WI38 (cell line): ENCODE data around the gene WDR3.

ENCODE experiments used
- H3K4me3 ChIP-seq: 2 replicates; pipeline ENCODE4 v1.5.1; 2011; ENCODE audit warnings: low read depth, mild to moderate bottlenecking, control low read depth, low read length
- TF ChIP-seq, protein P1 (sequence below): IDR thresholded peaks from 2 replicates; pipeline ENCODE4 v1.5.1; 2012; ENCODE audit warnings: low read depth, mild to moderate bottlenecking, control low read depth, low read length

The WDR3 gene

DNA sequence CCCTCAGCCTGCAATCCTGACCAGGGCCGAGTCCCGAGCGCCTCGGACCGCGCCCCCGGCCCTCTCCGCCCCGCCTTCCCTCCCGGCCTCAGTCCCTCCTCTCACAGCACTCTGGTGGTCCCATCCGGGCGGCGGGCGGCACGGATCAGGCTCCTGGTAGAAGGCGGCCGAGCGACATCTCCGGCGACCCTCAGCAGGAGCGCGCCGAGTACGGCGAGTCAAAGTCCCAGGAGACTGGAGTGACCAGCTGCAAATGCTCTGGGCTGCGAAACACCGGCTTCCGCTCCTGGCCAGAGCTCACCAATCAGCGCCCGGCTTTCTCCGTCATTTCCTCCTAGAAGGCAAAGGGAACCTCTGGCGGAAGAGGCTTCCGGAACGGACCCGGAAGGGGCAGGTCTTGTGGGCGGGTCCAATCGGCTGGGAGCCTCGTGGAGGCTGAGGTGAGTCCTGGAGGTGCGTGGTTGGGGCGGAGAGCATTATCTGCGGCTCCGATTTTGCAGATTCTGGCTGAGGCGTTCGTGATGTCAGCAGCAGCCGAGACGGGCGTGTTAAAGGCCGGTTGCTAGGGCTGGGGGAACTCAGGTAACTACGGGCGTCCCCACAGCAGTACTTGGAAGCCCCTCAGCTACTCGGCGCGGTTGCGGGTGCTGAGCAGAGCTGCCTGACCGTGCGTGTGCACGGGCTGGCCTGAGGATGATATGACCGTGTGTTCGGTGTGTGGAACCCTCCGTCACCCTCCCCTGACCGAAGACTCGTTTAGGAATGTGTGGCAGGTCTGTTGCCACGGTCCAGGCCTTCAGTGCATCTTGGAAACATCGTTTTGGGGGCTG, at the start of gene WDR3, which contains the start of gene GDAP2:
TSS of gene WDR3 (plus strand) at position 397 of the 830 bp plus-strand sequence. CDS start 3,581 bp downstream, outside the sequence.
TSS of gene GDAP2 (minus strand) at position 279 of the 830 bp plus-strand sequence. CDS start 9,264 bp downstream, outside the sequence.
- H3K4me3 ChIP-seq = peak within 1 kb of the TSS; percentile 98
- TF ChIP-seq, protein P1, sequence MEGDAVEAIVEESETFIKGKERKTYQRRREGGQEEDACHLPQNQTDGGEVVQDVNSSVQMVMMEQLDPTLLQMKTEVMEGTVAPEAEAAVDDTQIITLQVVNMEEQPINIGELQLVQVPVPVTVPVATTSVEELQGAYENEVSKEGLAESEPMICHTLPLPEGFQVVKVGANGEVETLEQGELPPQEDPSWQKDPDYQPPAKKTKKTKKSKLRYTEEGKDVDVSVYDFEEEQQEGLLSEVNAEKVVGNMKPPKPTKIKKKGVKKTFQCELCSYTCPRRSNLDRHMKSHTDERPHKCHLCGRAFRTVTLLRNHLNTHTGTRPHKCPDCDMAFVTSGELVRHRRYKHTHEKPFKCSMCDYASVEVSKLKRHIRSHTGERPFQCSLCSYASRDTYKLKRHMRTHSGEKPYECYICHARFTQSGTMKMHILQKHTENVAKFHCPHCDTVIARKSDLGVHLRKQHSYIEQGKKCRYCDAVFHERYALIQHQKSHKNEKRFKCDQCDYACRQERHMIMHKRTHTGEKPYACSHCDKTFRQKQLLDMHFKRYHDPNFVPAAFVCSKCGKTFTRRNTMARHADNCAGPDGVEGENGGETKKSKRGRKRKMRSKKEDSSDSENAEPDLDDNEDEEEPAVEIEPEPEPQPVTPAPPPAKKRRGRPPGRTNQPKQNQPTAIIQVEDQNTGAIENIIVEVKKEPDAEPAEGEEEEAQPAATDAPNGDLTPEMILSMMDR = no peak

DNA sequence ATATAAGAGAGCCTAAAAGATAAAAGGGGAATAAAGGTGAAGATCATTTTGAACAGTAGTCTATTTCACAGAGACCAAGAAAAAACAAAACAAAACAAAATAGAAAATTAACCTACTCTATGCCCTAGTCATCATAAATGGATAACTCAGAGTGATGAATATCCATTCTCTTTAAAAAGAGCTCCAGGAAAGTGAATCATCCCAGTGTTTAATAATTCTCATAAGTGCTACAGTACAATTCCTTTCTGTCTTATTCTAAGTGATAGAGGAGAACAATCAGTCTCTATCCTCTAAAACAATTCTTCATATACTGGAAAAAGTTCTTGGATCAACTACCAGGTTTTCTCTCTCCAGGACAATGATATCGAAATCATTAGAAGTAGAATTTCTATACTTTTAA, 45.9 kb upstream of the WDR3 start:
- TF ChIP-seq, protein P1 = no peak

DNA sequence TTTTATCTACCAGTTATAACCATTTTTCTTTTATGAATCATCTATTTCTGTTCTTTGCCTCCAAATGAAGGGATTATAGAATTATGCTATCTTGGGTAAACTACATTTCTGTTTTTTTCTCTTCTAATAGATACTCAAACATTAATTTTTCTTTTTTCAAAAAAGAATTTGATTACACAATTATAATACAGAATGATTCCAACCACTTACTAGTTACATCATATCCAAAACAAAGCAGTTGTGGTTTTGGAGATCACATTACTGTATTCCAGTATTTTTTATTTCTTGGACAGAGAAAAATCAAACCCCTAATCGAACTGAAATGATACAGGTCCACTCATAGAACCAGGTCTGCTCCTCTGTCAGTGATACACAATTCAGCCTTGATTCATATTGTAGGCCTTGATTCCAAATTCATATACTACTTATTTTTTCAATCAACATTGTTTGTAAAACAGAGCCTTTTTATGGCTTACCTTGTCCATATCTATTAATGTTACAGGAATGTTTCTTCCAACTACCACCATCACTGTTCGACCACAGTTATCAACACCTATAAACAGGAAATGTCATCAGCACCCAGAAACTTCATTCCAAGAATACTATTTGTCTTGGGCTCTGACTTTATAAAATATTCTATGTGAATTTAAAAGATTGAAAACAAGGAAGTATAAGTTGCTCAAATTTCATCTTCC, 43.3 kb upstream of the WDR3 start:
- TF ChIP-seq, protein P1 = no peak
- no peak overlapping the region for H3K4me3 ChIP-seq

More for the DNA sequence above, 45.9 kb upstream of the WDR3 start:
- H3K4me3 ChIP-seq = no peak overlapping the region

DNA sequence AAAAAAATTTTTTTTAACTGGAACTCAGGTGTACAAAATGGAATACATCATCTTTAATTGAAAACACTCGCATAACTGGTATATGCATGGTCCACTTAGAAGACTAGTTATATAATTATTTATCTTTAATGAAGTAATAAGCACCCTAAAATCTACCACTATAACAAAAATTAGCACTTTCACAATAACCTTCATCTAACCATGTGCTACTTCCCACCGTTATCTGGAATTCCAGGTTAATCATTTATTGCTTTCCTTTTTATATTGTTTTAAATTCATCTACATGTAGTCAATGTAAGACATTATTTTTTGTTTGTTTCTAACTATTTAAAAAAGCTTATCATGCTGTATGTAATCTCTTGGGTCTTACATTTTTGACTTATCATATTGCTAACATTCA, 39.1 kb upstream of the WDR3 start:
- TF ChIP-seq, protein P1 = no peak
- H3K4me3 ChIP-seq = no peak overlapping the region

DNA sequence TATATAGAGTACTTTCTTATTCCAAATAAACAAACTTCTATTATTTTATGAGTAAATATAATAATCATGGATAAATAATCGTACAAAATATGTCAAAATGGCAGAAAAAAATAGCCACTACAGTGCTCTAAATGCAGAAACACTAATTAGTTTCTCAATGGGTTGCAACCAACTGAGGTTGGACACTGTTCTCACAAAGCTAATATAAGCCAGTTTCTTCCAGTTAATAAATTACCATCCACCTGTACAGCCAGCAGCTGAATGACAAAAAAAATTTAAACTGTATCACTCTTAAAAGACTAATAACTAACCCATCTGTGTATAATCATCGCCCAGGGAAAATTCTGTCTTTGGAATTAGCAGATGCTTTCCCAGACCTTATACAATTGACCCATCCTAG, 37.0 kb upstream of the WDR3 start:
- no peak overlapping the region for H3K4me3 ChIP-seq
- TF ChIP-seq, protein P1 = no peak

DNA sequence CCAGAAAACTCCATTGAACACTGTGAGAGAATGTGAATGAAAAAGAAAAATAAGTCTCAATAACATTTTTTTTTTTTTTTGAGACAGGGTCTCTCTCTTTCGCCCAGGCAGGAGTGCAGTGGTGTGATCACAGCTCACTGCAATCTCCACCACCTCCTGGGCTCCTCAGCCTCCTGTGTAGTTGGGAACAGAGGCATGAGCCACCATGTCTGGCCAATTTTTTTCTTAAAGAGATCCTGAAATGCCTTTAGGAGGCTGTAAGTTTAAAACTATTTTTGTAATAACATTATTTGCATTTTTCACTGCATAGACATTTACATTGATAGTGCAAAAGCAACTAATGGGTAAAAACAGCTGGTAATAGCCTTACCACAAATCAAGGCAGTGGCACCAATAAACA, 35.5 kb upstream of the WDR3 start:
- TF ChIP-seq, protein P1 = no peak

DNA sequence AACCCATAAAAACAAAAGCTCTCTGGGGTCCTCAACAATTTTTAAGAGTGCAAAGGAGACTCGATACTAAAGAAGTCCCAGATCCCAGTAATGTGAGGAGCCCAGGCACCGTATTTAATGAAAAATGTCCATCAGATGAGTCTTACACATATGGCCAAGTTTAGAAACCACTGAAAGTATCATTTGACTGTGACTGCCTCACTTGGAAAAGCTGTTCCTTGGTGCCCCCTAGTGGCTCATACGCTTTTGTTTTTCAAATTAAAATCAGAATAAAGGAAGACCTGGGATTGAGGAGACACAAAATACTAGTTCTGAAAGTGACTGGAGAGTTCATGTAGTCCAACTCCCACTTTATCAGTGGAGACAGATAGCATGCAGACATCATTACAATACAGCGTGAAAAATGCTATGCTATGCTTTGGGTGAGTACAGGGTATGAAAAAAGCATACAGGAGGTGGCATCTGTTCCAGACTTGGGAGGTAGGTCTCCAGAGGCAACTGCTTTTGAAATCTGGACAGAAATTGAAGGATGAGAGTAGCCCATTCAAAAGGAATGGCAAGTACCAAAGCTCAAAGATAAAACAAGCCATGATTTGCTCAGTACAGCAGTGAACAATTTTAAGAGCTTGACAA, 33.9 kb upstream of the WDR3 start:
- TF ChIP-seq, protein P1 = peak; percentile 39; the same call in 1 of the 2 replicates
- H3K4me3 ChIP-seq = no peak overlapping the region

More for the DNA sequence above, 35.5 kb upstream of the WDR3 start:
- H3K4me3 ChIP-seq = no peak overlapping the region
